HAP-1 (cell line): ENCODE data around the gene ERO1B.

ENCODE experiments used
- DNase-seq, 2 experiments: peaks; one replicate each; pipeline ENCODE4 v3.0.0-alpha.2; 2016 to 2020; ENCODE audit warnings: low spot score in 2 of 2
- H3K27me3 ChIP-seq: fragments of 250-450 bp; sonication (Bioruptor Pico); 2 replicates; pipeline ENCODE4 v1.5.1; 2020; ENCODE audit warnings: low read depth, mild to moderate bottlenecking, moderate library complexity
- H3K36me3 ChIP-seq: fragments of 250-450 bp; sonication (Bioruptor Pico); replicated peaks from 2 replicates; pipeline ENCODE4 v1.5.1; 2020; ENCODE audit warnings: mild to moderate bottlenecking
- H3K4me1 ChIP-seq: fragments of 250-450 bp; sonication (Bioruptor Pico); 2 replicates; pipeline ENCODE4 v1.5.1; 2020; ENCODE audit warnings: mild to moderate bottlenecking
- H3K4me3 ChIP-seq: fragments of 250-450 bp; sonication (Bioruptor Pico); 2 replicates; pipeline ENCODE4 v1.5.1; 2020; ENCODE audit warnings: mild to moderate bottlenecking, moderate library complexity
- H3K9me3 ChIP-seq: fragments of 250-450 bp; sonication (Bioruptor Pico); 2 replicates; pipeline ENCODE4 v1.5.1; 2020; ENCODE audit warnings: mild to moderate bottlenecking, moderate library complexity
- in situ Hi-C: fragments of 300-500 bp; cut with MboI; formaldehyde crosslinking; loops from 3 replicates; pipeline ENCODE4 v1.14.3; 2020; ENCODE audit warnings: low sequenced_read_pairs, inconsistent platforms, mixed read lengths

Gene ERO1B

DNA sequence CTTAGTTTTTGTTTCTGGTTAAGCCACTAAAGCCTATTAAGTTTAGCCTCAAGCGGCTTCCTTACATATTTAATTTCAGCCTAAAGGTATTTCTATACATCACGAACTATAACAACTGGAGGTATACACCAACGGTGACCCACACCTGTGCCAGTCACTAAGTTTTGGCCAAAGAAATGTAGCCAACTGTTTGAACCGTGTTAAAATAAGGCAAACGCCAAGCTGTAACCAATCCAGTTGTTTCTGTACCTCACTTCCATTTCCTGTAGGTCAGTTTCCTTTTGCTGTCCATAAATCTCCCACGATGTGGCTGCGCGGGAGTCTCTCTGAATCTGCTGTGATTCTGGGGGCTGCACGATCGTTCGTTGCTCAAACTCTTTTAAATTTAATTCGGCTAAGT, 5.6 kb upstream of the ERO1B start:
- Histone ChIP-seq H3K9me3 (no peaks in the 10 kb centered on the region), H3K27me3 (0 out of 2 replicates have a peak, but pooled peaks cover 3% of the 10 kb centered on the region)
- in situ Hi-C loops, result no loop called here

GRCh38 chr1:236284291-236284721, 2.5 kb upstream of the ERO1B start:
- Histone ChIP-seq H3K9me3 (no peaks in the 10 kb centered on the region), H3K4me3 (no peak overlapping the region), H3K4me1 (peaks cover 19% of the 10 kb centered on the region), H3K36me3 (no peaks in the 10 kb centered on the region), H3K27me3 (0 out of 2 replicates have a peak, but pooled peaks cover 3% of the 10 kb centered on the region)
- in situ Hi-C loops, result no loop called here
- no peak for DNase-seq

More for the DNA sequence above, 5.6 kb upstream of the ERO1B start:
- H3K4me1 ChIP-seq, result peaks cover 15% of the 10 kb centered on the region
- DNase-seq, result no peak
- H3K36me3 ChIP-seq, result no peaks in the 10 kb centered on the region
- no peak overlapping the region for H3K4me3 ChIP-seq

DNA sequence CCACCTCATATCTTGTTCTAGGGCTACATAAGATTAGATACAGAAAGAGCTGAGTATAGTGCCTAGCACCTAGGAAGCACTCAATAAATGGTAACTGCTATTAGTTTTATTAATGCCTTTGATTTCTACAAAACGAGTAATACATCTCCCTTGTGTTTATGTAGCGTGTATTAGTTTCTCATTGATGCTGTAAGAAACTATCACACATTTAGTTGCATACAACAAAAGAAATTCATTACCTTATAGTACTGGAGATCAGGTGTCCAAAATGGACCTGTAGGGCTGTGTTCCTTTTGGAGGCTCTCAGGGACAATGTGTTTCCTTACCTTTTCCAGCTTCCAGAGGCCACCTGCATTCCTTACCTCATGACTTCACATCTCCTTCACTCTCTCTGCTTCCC, 961 bp upstream of the ERO1B start:
- H3K4me3 ChIP-seq, result peak overlapping the region; percentile 88; the same call in 1 of the 2 replicates
- no peaks in the 10 kb centered on the region for H3K9me3 ChIP-seq
- in situ Hi-C loops, result no loop called here

DNA sequence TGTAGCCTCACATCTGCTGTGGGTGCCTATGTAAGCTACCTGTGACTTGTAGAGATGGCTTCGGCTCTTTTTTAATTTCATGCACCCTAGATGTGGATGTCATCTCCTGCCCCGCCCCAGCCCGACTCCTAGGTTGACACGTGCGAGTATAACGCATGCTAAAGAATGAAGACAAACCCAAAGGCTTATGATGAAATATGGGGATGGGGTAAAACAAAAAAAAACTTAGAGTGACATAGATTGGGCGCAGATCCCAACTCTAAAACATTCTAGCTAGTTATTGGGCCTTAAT, 613 bp upstream of the ERO1B start:
- Histone ChIP-seq H3K36me3 (no peaks in the 10 kb centered on the region), H3K27me3 (no peaks in the 10 kb centered on the region), H3K4me3 (peak overlapping the region; percentile 88), H3K9me3 (no peaks in the 10 kb centered on the region), H3K4me1 (peaks cover 16% of the 10 kb centered on the region)
- in situ Hi-C loops, result no loop called here
- no peak for DNase-seq

More for the DNA sequence above, 961 bp upstream of the ERO1B start:
- DNase-seq, result no peak
- Histone ChIP-seq H3K36me3 (no peaks in the 10 kb centered on the region), H3K27me3 (no peaks in the 10 kb centered on the region), H3K4me1 (peaks cover 16% of the 10 kb centered on the region)

DNA sequence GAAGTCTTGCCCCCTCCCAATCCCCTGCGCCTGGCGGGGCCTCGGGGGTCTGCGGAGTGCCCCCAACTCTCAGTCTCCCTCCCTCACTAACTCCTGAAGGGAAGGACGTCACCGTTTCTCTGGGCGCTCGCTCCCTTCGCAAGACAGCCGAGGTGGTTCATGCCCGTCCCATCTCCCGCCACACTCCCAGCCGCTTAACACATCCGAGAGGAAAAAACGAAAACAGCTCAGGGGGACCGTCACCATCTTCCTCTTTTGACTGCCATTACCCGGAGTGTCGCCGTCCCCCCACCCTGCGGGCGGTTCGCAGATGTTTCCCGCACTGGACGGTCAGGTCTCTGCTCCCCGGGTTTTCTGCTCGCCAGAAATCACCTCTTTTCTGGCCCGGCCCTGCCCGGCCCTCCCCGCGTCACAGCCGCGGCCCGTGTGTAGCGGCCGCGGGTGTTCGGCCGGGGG, 532 bp downstream of the ERO1B start:
- Histone ChIP-seq H3K4me3 (peak overlapping the region; percentile 88), H3K27me3 (no peaks in the 10 kb centered on the region), H3K4me1 (peaks cover 16% of the 10 kb centered on the region), H3K9me3 (no peaks in the 10 kb centered on the region), H3K36me3 (no peaks in the 10 kb centered on the region)
- in situ Hi-C loops, result no loop called here
- peak; percentile 44 to 51 for DNase-seq

DNA sequence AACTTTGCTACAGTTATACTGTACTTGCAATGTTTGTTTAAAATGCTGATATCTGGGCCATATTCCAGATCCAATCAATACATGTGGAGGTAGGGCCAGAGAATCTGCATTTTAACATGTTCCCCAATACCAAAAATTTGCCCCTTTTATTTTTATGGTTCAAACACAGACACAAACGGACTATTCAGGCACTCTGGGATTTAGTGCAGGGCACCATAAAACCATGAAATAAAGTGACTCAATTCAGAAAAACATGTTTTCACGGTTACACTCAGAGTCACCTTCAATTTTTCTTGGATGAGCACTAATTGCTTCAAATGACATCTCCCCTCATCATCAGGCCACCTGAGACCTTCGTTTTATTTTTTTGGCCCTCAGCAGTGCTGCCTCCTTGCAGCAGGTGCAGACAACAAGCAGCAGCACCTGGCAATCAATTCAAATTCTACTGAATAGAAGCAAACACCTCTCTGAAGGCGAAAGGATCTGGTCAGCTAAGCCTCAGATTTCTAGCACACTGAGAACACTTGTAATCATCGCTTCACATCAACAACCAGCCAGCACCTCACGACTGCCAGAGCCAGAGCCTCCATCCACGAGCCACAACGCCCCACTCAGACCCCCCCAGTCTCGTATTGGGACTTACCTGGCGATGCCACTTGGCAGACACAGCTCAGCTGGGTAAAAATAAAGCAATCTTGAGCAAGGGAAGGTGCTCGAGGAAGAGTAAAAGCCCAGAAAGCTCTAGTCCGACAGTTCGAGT, 1.1 kb downstream of the ERO1B start:
- Histone ChIP-seq H3K4me3 (peak overlapping the region; percentile 88), H3K9me3 (no peaks in the 10 kb centered on the region), H3K27me3 (no peaks in the 10 kb centered on the region), H3K4me1 (peaks cover 16% of the 10 kb centered on the region), H3K36me3 (no peaks in the 10 kb centered on the region)
- DNase-seq, result peak in 1 of 2 experiments; percentile 17
- in situ Hi-C loops, result no loop called here

GRCh38 chr1:236275586-236275985, 6.2 kb downstream of the ERO1B start:
- in situ Hi-C loops, result no loop called here
- H3K27me3 ChIP-seq, result no peaks in the 10 kb centered on the region

DNA sequence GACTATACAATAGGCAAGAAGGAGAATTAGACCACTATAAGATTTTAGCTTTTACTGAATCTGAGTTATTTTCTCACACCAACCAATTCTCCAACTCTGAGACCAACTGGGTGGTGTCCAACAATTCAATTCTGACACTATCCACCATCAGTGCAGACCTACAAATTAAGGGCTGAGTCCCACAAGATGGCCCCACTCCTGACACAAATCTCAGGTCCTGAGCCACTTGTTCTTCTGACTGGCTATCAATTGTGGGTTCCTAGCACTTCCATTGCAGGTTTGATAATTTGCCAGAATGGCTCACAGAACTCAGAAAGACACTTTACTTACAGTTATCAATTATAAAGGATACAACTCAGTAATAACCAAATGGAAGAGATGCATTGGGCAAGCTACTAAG, 6.7 kb downstream of the ERO1B start:
- H3K36me3 ChIP-seq, result no peaks in the 10 kb centered on the region
- no peaks in the 10 kb centered on the region for H3K9me3 ChIP-seq
- no peaks in the 10 kb centered on the region for H3K4me1 ChIP-seq
- no peak overlapping the region for H3K4me3 ChIP-seq
- H3K27me3 ChIP-seq, result no peaks in the 10 kb centered on the region
- DNase-seq, result no peak
- in situ Hi-C loops, result no loop called here

More at GRCh38 chr1:236275586-236275985, 6.2 kb downstream of the ERO1B start:
- no peak for DNase-seq
- Histone ChIP-seq H3K36me3 (no peaks in the 10 kb centered on the region), H3K4me3 (no peak overlapping the region), H3K4me1 (peaks cover 3% of the 10 kb centered on the region; the same call in 1 of the 2 replicates), H3K9me3 (no peaks in the 10 kb centered on the region)

GRCh38 chr1:236273358-236273757, 8.4 kb downstream of the ERO1B start:
- H3K4me1 ChIP-seq, result no peaks in the 10 kb centered on the region
- DNase-seq, result no peak
- no peaks in the 10 kb centered on the region for H3K9me3 ChIP-seq
- no peaks in the 10 kb centered on the region for H3K36me3 ChIP-seq
- no peaks in the 10 kb centered on the region for H3K27me3 ChIP-seq
- H3K4me3 ChIP-seq, result no peak overlapping the region
- in situ Hi-C loops, result no loop called here

DNA sequence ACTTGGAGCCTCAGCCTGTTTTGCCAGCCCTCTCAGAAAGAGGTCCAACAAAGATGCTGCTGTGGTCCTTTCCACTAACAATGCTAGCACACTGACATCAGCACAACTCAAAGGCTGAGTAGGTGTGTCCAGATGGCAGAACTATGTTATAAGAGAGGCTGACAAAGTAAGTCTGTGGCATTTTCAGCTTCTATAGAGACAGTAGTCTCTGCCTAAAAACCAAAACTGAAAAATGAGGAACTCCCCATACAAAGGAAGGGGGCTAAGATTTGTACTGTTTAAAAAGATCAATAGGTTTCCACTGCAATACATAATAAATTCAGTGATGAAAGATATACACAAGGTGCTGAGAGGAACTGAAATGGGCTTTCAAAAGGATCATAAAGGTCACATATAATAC, 12.3 kb downstream of the ERO1B start:
- in situ Hi-C loops, result no loop called here
- Histone ChIP-seq H3K36me3 (no peaks in the 10 kb centered on the region), H3K4me1 (no peaks in the 10 kb centered on the region), H3K4me3 (no peak overlapping the region), H3K9me3 (no peaks in the 10 kb centered on the region), H3K27me3 (no peaks in the 10 kb centered on the region)
- DNase-seq, result no peak

DNA sequence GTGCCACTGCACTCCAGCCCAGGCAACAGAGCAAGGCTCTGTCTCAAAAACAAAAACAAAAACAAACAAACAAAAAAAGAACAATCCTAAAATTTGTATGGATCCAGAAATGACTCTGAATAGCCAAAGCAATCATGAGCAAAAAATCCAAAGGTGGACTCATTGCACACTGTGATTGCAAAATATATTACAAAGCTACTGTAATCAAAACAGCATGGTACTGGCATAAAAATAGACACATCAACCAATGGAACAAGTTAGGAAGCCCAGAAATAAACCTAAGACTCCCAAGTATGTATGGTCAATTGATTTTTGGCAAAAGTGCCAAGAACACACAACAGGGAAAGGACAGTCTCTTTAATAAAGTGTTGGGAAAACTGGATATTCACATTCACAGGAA, 19.9 kb downstream of the ERO1B start:
- no peaks in the 10 kb centered on the region for H3K36me3 ChIP-seq
- no peak overlapping the region for H3K4me3 ChIP-seq
- DNase-seq, result no peak
- H3K9me3 ChIP-seq, result 0 out of 2 replicates have a peak, but pooled peaks cover 2% of the 10 kb centered on the region
- no peaks in the 10 kb centered on the region for H3K4me1 ChIP-seq
- H3K27me3 ChIP-seq, result no peaks in the 10 kb centered on the region
- in situ Hi-C loops, result no loop called here

GRCh38 chr1:236261033-236261432, 20.7 kb downstream of the ERO1B start:
- H3K9me3 ChIP-seq, result 0 out of 2 replicates have a peak, but pooled peaks cover 2% of the 10 kb centered on the region
- DNase-seq, result no peak
- no peaks in the 10 kb centered on the region for H3K27me3 ChIP-seq
- H3K4me3 ChIP-seq, result no peak overlapping the region
- in situ Hi-C loops, result no loop called here
- no peaks in the 10 kb centered on the region for H3K36me3 ChIP-seq
- no peaks in the 10 kb centered on the region for H3K4me1 ChIP-seq

- H3K4me1 ChIP-seq, result no peaks in the 10 kb centered on the region
- H3K27me3 ChIP-seq, result no peaks in the 10 kb centered on the region
- DNase-seq, result no peak
- 0 out of 2 replicates have a peak, but pooled peaks cover 2% of the 10 kb centered on the region for H3K9me3 ChIP-seq
- in situ Hi-C loops, result no loop called here
- H3K36me3 ChIP-seq, result no peaks in the 10 kb centered on the region
- H3K4me3 ChIP-seq, result no peak overlapping the region
Measured at GRCh38 chr1:236259043-236259442, 22.7 kb downstream of the ERO1B start.

GRCh38 chr1:236258114-236258622, 23.6 kb downstream of the ERO1B start:
- in situ Hi-C loops, result no loop called here
- 0 out of 2 replicates have a peak, but pooled peaks cover 2% of the 10 kb centered on the region for H3K9me3 ChIP-seq
- H3K36me3 ChIP-seq, result no peaks in the 10 kb centered on the region
- DNase-seq, result no peak
- no peaks in the 10 kb centered on the region for H3K4me1 ChIP-seq
- no peak overlapping the region for H3K4me3 ChIP-seq
- no peaks in the 10 kb centered on the region for H3K27me3 ChIP-seq
